ENCODE results near the gene DENND4C. TPM values are rescaled to one million over a fixed set of nuclear protein-coding genes. Genes with fewer than 3 reads are reported as not detected.
A peak's percentile ranks its signal among the peaks of the same experiment; 100 is the strongest.

DENND4C gene
- total RNA-seq, 1 donor, result 65.1 TPM

- no peaks in the 10 kb centered on the region for H3K36me3 ChIP-seq (ENCODE audit: insufficient read depth, low read length)
- DNase-seq (ENCODE audit: insufficient read length, low spot score, missing footprints), result no peak
- peak overlapping the region; percentile 95 for H3K4me2 ChIP-seq (ENCODE audit: insufficient read depth, low read length)
- no peaks in the 10 kb centered on the region for H3K9me3 ChIP-seq (ENCODE audit: low read depth, low read length)
- peak overlapping the region; percentile 80 for H3K27ac ChIP-seq (ENCODE audit: low read depth, low read length)
- peaks cover 60% of the 10 kb centered on the region for H3K79me2 ChIP-seq (ENCODE audit: insufficient read depth, low read length)
- H3K4me3 ChIP-seq (ENCODE audit: insufficient read depth, low read length), result peak overlapping the region; percentile 97
- H3K27me3 ChIP-seq (ENCODE audit: insufficient read depth, low read length), result no peaks in the 10 kb centered on the region
- TF ChIP-seq CTCF (IDR thresholded peaks at IDR 0.05; ENCODE audit: extremely low read depth, low read depth, low read length), result no peak
- H3K4me1 ChIP-seq (ENCODE audit: insufficient read depth, low read length), result peaks cover 16% of the 10 kb centered on the region
- peak overlapping the region; percentile 91 for H2AFZ ChIP-seq (ENCODE audit: low read length)
- peaks cover 32% of the 10 kb centered on the region for H4K20me1 ChIP-seq (ENCODE audit: insufficient read depth, low read length)
Observed at GRCh38 chr9:19231904-19232822, 1.7 kb downstream of the DENND4C start.

- no peak overlapping the region for H3K4me3 ChIP-seq (ENCODE audit: insufficient read depth, low read length)
- peak; percentile 82 for DNase-seq (ENCODE audit: insufficient read length, low spot score, missing footprints)
- no peak for TF ChIP-seq CTCF (IDR thresholded peaks at IDR 0.05; ENCODE audit: extremely low read depth, low read depth, low read length)
- peak overlapping the region; percentile 95 for H3K4me2 ChIP-seq (ENCODE audit: insufficient read depth, low read length)
- peaks cover 16% of the 10 kb centered on the region for H3K4me1 ChIP-seq (ENCODE audit: insufficient read depth, low read length)
- no peaks in the 10 kb centered on the region for H3K9me3 ChIP-seq (ENCODE audit: low read depth, low read length)
- no peak overlapping the region for H2AFZ ChIP-seq (ENCODE audit: low read length)
- peaks cover 67% of the 10 kb centered on the region for H3K79me2 ChIP-seq (ENCODE audit: insufficient read depth, low read length)
- no peak overlapping the region for H3K27ac ChIP-seq (ENCODE audit: low read depth, low read length)
- peaks cover 35% of the 10 kb centered on the region for H4K20me1 ChIP-seq (ENCODE audit: insufficient read depth, low read length)
- no peaks in the 10 kb centered on the region for H3K36me3 ChIP-seq (ENCODE audit: insufficient read depth, low read length)
- no peaks in the 10 kb centered on the region for H3K27me3 ChIP-seq (ENCODE audit: insufficient read depth, low read length)
Observed at GRCh38 chr9:19232823-19233194, 2.3 kb downstream of the DENND4C start.

- Histone ChIP-seq H3K79me2 (ENCODE audit: insufficient read depth, low read length) (peaks cover 70% of the 10 kb centered on the region), H4K20me1 (ENCODE audit: insufficient read depth, low read length) (peaks cover 35% of the 10 kb centered on the region), H3K27me3 (ENCODE audit: insufficient read depth, low read length) (no peaks in the 10 kb centered on the region), H3K9me3 (ENCODE audit: low read depth, low read length) (no peaks in the 10 kb centered on the region), H2AFZ (ENCODE audit: low read length) (no peak overlapping the region), H3K4me3 (ENCODE audit: insufficient read depth, low read length) (no peak overlapping the region), H3K27ac (ENCODE audit: low read depth, low read length) (no peak overlapping the region), H3K4me2 (ENCODE audit: insufficient read depth, low read length) (peak overlapping the region; percentile 95), H3K4me1 (ENCODE audit: insufficient read depth, low read length) (peaks cover 16% of the 10 kb centered on the region), H3K36me3 (ENCODE audit: insufficient read depth, low read length) (no peaks in the 10 kb centered on the region)
- no peak for DNase-seq (ENCODE audit: insufficient read length, low spot score, missing footprints)
- TF ChIP-seq CTCF (IDR thresholded peaks at IDR 0.05; ENCODE audit: extremely low read depth, low read depth, low read length), result no peak
Observed at GRCh38 chr9:19233344-19233743, 2.9 kb downstream of the DENND4C start.

- Histone ChIP-seq H4K20me1 (ENCODE audit: insufficient read depth, low read length) (peaks cover 22% of the 10 kb centered on the region), H3K27ac (ENCODE audit: low read depth, low read length) (no peak overlapping the region), H3K36me3 (ENCODE audit: insufficient read depth, low read length) (no peaks in the 10 kb centered on the region), H3K9me3 (ENCODE audit: low read depth, low read length) (no peaks in the 10 kb centered on the region), H3K4me2 (ENCODE audit: insufficient read depth, low read length) (no peak overlapping the region), H3K4me1 (ENCODE audit: insufficient read depth, low read length) (no peaks in the 10 kb centered on the region), H3K27me3 (ENCODE audit: insufficient read depth, low read length) (no peaks in the 10 kb centered on the region), H3K79me2 (ENCODE audit: insufficient read depth, low read length) (peaks cover 88% of the 10 kb centered on the region), H3K4me3 (ENCODE audit: insufficient read depth, low read length) (no peak overlapping the region), H2AFZ (ENCODE audit: low read length) (no peak overlapping the region)
- no peak for DNase-seq (ENCODE audit: insufficient read length, low spot score, missing footprints)
- no peak for TF ChIP-seq CTCF (IDR thresholded peaks at IDR 0.05; ENCODE audit: extremely low read depth, low read depth, low read length)
Observed at GRCh38 chr9:19239955-19240354, 9.5 kb downstream of the DENND4C start.

All from osteoblast (primary cell).